Gastrocnemius medialis (tissue), 4 donors: Measurements from ENCODE around the gene GTPBP2. TPM values are rescaled to one million over a fixed set of nuclear protein-coding genes. Genes with fewer than 3 reads are reported as not detected.
A peak's percentile ranks its signal among the peaks of the same experiment; 100 is the strongest.

Experiments
- ATAC-seq, 2 donors: fragments of 150-250 bp; one replicate each; pipeline ENCODE4 v1.9.1; 2016
- DNase-seq, 2 donors: peaks; one replicate each; pipeline ENCODE4 v3.0.0-alpha.2; 2019
- H3K27ac ChIP-seq, 4 donors: fragments of 200-600 bp; sonication (generic); 1 replicate in 1 of 4; 2 replicates in 3 of 4; pipeline ENCODE4 v1.5.1; 2016 to 2018; ENCODE audit warnings: mild to moderate bottlenecking in 2 of 4, moderate library complexity in 1 of 4
- H3K27me3 ChIP-seq, 3 donors: fragments of 200-600 bp; sonication (generic) in 2 of 3; 1 replicate in 1 of 3; 2 replicates in 2 of 3; pipeline versions ENCODE4 v1.5.1 to v1.6.0; 2016 to 2019; ENCODE audit warnings: mild to moderate bottlenecking in 1 of 3, moderate library complexity in 1 of 3
- H3K36me3 ChIP-seq, 2 donors: fragments of 200-600 bp; sonication (generic) in 1 of 2; one replicate each; pipeline ENCODE4 v1.5.1; 2017 to 2018
- H3K4me1 ChIP-seq, 2 donors: fragments of 200-600 bp; sonication (generic) in 1 of 2; one replicate each; pipeline ENCODE4 v1.5.1; 2016 to 2017; ENCODE audit warnings: mild to moderate bottlenecking in 2 of 2
- H3K4me3 ChIP-seq, 4 donors: fragments of 200-600 bp; sonication (generic) in 3 of 4; 1 replicate in 1 of 4; 2 replicates in 3 of 4; pipeline ENCODE4 v1.5.1; 2016 to 2019; ENCODE audit warnings: mild to moderate bottlenecking in 2 of 4
- H3K9me3 ChIP-seq, 3 donors: fragments of 200-600 bp; sonication (generic) in 2 of 3; 1 replicate in 1 of 3; 2 replicates in 2 of 3; pipeline ENCODE4 v1.5.1; 2016 to 2019
- CTCF ChIP-seq, 5 experiments: fragments of 450-650 bp in 3 of 5; fragments of 200-600 bp in 2 of 5; sonication (generic) in 2 of 5; IDR thresholded peaks in 4 of 5; conservative IDR thresholded peaks in 1 of 5; 1 replicate in 4 of 5; 2 replicates in 1 of 5; pipeline ENCODE4 v1.5.1; 2016 to 2019; ENCODE audit warnings: antibody characterized with exemption in 5 of 5, mild to moderate bottlenecking in 3 of 5, moderate library complexity in 3 of 5
- POLR2A ChIP-seq, 2 donors: fragments of 450-650 bp; IDR thresholded peaks; one replicate each; pipeline ENCODE4 v1.6.1; 2017; ENCODE audit warnings: antibody characterized with exemption in 2 of 2, mild to moderate bottlenecking in 2 of 2, moderate library complexity in 2 of 2
- in situ Hi-C, 4 donors: fragments of 200-750 bp; cut with MboI; loops; one replicate each; pipeline versions ENCODE4 v1.15.0 to v1.8.0; 2017; ENCODE audit warnings: low sequenced_read_pairs in 4 of 4
- intact Hi-C: fragments of 100-400 bp; cut with DNase I; formaldehyde crosslinking; loops from one replicate; pipeline ENCODE4 v1.15.1; 2023; ENCODE audit warnings: low total_unique reads
- total RNA-seq, 4 donors: library from RNA; depleted of rRNA; stranded (reverse); fragments of >200 nt; gene quantifications; one replicate each; pipeline versions ENCODE4 v1.1.0 to v1.2.3, GENCODE V29; 2016

Gene GTPBP2
- total RNA-seq, 4 donors from 2014 or later, result 25.0 to 39.4 (median 27.1) TPM

- in situ Hi-C loops, result loop anchor here (25.0 kb wide), 1 partner anchor 412 kb away; no protein-coding TSS in a partner anchor
- no peak for TF ChIP-seq CTCF (IDR thresholded peaks at IDR 0.05 in 4 of 5, conservative IDR thresholded peaks at IDR 0.05 in 1 of 5)
- TF ChIP-seq POLR2A (IDR thresholded peaks at IDR 0.05), result no peak
- H3K4me1 ChIP-seq, result peaks cover 88 to 96% of the 10 kb centered on the region in 2 donors
- intact Hi-C loops, result loop anchor here (5.0 kb wide), 1 partner anchor 327 kb away; no protein-coding TSS in a partner anchor
- H3K27ac ChIP-seq, result peak overlapping the region; percentile 95 to 97 (median 96)
- H3K36me3 ChIP-seq, result peaks cover 0 to 41% of the 10 kb centered on the region in 2 donors
- H3K4me3 ChIP-seq, result no peak overlapping the region
- H3K27me3 ChIP-seq, result no peaks in the 10 kb centered on the region
- ATAC-seq, result no peak
- no peak for DNase-seq
- H3K9me3 ChIP-seq, result no peaks in the 10 kb centered on the region
These were observed 45.9 kb upstream of the GTPBP2 start for GRCh38 chr6:43674921-43675320.

GRCh38 chr6:43674291-43674690 lies 45.2 kb upstream of the GTPBP2 start:
- H3K36me3 ChIP-seq, result peaks cover 0 to 41% of the 10 kb centered on the region in 2 donors
- no peaks in the 10 kb centered on the region for H3K9me3 ChIP-seq
- intact Hi-C loops (loop anchor here (5.0 kb wide), 1 partner anchor 328 kb away; no protein-coding TSS in a partner anchor), in situ Hi-C loops (loop anchor here (25.0 kb wide), 1 partner anchor 413 kb away; no protein-coding TSS in a partner anchor)
- TF ChIP-seq POLR2A (IDR thresholded peaks at IDR 0.05) (no peak), CTCF (IDR thresholded peaks at IDR 0.05 in 4 of 5, conservative IDR thresholded peaks at IDR 0.05 in 1 of 5) (no peak)
- H3K4me3 ChIP-seq, result no peak overlapping the region
- H3K27ac ChIP-seq, result peak overlapping the region; percentile 95 to 97 (median 96)
- no peaks in the 10 kb centered on the region for H3K27me3 ChIP-seq
- DNase-seq (no peak), ATAC-seq (no peak)
- H3K4me1 ChIP-seq, result peaks cover 88 to 96% of the 10 kb centered on the region in 2 donors

- Histone ChIP-seq H3K27me3 (no peaks in the 10 kb centered on the region), H3K9me3 (no peaks in the 10 kb centered on the region), H3K4me3 (no peak overlapping the region), H3K27ac (peak overlapping the region; percentile 95 to 97 (median 96)), H3K36me3 (peaks cover 0 to 41% of the 10 kb centered on the region in 2 donors), H3K4me1 (peaks cover 88 to 96% of the 10 kb centered on the region in 2 donors)
- peak in 1 of 2 donors; percentile 79 for DNase-seq
- intact Hi-C loops (loop anchor here (1.0 to 5.0 kb wide), 2 partner anchors 104 to 329 kb away; no protein-coding TSS in a partner anchor), in situ Hi-C loops (loop anchor here (25.0 kb wide), 1 partner anchor 414 kb away; no protein-coding TSS in a partner anchor)
- ATAC-seq, result no peak
- TF ChIP-seq CTCF (IDR thresholded peaks at IDR 0.05 in 4 of 5, conservative IDR thresholded peaks at IDR 0.05 in 1 of 5), result no peak
- no peak for TF ChIP-seq POLR2A (IDR thresholded peaks at IDR 0.05)
These were observed 44.5 kb upstream of the GTPBP2 start for GRCh38 chr6:43673444-43674084.

GRCh38 chr6:43671801-43672690 lies 43.0 kb upstream of the GTPBP2 start:
- H3K9me3 ChIP-seq, result no peaks in the 10 kb centered on the region
- ATAC-seq (no peak), DNase-seq (no peak)
- peak overlapping the region; percentile 95 to 97 (median 96) for H3K27ac ChIP-seq
- in situ Hi-C loops, result loop anchor here (25.0 kb wide), 1 partner anchor 415 kb away; no protein-coding TSS in a partner anchor
- H3K4me3 ChIP-seq, result no peak overlapping the region
- H3K4me1 ChIP-seq, result peaks cover 93 to 95% of the 10 kb centered on the region in 2 donors
- TF ChIP-seq POLR2A (IDR thresholded peaks at IDR 0.05) (no peak), CTCF (IDR thresholded peaks at IDR 0.05 in 4 of 5, conservative IDR thresholded peaks at IDR 0.05 in 1 of 5) (no peak)
- no peaks in the 10 kb centered on the region for H3K27me3 ChIP-seq
- intact Hi-C loops, result loop anchor here (5.0 kb wide), 1 partner anchor 330 kb away; no protein-coding TSS in a partner anchor
- peaks cover 0 to 41% of the 10 kb centered on the region in 2 donors for H3K36me3 ChIP-seq
